ENCODE data around the gene CFAP206.

GRCh38 chr6:87431263-87431662 lies 23.5 kb downstream of the CFAP206 start:
- TF ChIP-seq, protein P1, sequence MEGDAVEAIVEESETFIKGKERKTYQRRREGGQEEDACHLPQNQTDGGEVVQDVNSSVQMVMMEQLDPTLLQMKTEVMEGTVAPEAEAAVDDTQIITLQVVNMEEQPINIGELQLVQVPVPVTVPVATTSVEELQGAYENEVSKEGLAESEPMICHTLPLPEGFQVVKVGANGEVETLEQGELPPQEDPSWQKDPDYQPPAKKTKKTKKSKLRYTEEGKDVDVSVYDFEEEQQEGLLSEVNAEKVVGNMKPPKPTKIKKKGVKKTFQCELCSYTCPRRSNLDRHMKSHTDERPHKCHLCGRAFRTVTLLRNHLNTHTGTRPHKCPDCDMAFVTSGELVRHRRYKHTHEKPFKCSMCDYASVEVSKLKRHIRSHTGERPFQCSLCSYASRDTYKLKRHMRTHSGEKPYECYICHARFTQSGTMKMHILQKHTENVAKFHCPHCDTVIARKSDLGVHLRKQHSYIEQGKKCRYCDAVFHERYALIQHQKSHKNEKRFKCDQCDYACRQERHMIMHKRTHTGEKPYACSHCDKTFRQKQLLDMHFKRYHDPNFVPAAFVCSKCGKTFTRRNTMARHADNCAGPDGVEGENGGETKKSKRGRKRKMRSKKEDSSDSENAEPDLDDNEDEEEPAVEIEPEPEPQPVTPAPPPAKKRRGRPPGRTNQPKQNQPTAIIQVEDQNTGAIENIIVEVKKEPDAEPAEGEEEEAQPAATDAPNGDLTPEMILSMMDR (IDR thresholded peaks at IDR 0.05 in 2 of 3, conservative IDR thresholded peaks at IDR 0.05 in 1 of 3; ENCODE audit: control insufficient read depth in 2 of 3, extremely low read depth in 1 of 3, insufficient read depth in 1 of 3, low read depth in 3 of 3, low read length in 3 of 3): no peak
- TF ChIP-seq, protein P2, sequence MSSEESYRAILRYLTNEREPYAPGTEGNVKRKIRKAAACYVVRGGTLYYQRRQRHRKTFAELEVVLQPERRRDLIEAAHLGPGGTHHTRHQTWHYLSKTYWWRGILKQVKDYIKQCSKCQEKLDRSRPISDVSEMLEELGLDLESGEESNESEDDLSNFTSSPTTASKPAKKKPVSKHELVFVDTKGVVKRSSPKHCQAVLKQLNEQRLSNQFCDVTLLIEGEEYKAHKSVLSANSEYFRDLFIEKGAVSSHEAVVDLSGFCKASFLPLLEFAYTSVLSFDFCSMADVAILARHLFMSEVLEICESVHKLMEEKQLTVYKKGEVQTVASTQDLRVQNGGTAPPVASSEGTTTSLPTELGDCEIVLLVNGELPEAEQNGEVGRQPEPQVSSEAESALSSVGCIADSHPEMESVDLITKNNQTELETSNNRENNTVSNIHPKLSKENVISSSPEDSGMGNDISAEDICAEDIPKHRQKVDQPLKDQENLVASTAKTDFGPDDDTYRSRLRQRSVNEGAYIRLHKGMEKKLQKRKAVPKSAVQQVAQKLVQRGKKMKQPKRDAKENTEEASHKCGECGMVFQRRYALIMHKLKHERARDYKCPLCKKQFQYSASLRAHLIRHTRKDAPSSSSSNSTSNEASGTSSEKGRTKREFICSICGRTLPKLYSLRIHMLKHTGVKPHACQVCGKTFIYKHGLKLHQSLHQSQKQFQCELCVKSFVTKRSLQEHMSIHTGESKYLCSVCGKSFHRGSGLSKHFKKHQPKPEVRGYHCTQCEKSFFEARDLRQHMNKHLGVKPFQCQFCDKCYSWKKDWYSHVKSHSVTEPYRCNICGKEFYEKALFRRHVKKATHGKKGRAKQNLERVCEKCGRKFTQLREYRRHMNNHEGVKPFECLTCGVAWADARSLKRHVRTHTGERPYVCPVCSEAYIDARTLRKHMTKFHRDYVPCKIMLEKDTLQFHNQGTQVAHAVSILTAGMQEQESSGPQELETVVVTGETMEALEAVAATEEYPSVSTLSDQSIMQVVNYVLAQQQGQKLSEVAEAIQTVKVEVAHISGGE (CRISPR knock-in tag; IDR thresholded peaks at IDR 0.05): no peak
- no peak for TF ChIP-seq SIX5 (IDR thresholded peaks at IDR 0.05; ENCODE audit: low read depth, low read length, severe bottlenecking)
- TF ChIP-seq ATF2 (IDR thresholded peaks at IDR 0.05; ENCODE audit: low read length): no peak
- no peak for TF ChIP-seq POLR2A (IDR thresholded peaks at IDR 0.05; ENCODE audit: low read depth, low read length)
- TF ChIP-seq BRCA1 (IDR thresholded peaks at IDR 0.05; ENCODE audit: low read depth, low read length): no peak
- no peak for TF ChIP-seq NR2C2 (IDR thresholded peaks at IDR 0.05; ENCODE audit: borderline replicate concordance, control insufficient read depth, insufficient read length, low read depth)
- TF ChIP-seq REST (IDR thresholded peaks at IDR 0.05; ENCODE audit: low read depth, low read length): no peak
- TF ChIP-seq JUNB (IDR thresholded peaks at IDR 0.05): no peak
- TF ChIP-seq YBX1 (IDR thresholded peaks at IDR 0.05): no peak
- no peak for TF ChIP-seq PBX3 (IDR thresholded peaks at IDR 0.05; ENCODE audit: insufficient replicate concordance, low read depth, low read length)
- no peak for TF ChIP-seq ETV6 (conservative IDR thresholded peaks at IDR 0.05 in 1 of 2, IDR thresholded peaks at IDR 0.05 in 1 of 2; ENCODE audit: borderline replicate concordance in 1 of 2, low read depth in 1 of 2)
